A673 (cell line): ENCODE data around the gene STPG4. TPM values are rescaled to one million over a fixed set of nuclear protein-coding genes. Genes with fewer than 3 reads are reported as not detected.

ENCODE experiments used
- BruUV-seq: library from RNA; stranded (reverse); fragments of 400-500 nt; replicated peaks from 2 replicates; lab custom pipeline; 2021; lab: Mats Ljungman, UMichigan
- CTCF ChIA-PET: fragments of 300-600 bp; sonication (Branson Sonifier 250); formaldehyde crosslinking; loops from one replicate; lab custom pipeline; 2022; ENCODE audit warnings: antibody characterized with exemption; lab: Charles Lee
- POLR2A ChIA-PET: fragments of 300-600 bp; sonication (Branson Sonifier 250); formaldehyde crosslinking; loops from one replicate; lab custom pipeline; 2022; ENCODE audit warnings: antibody characterized with exemption; ENCODE audit not compliant: low non-redundant PET; lab: Charles Lee
- DNase-seq: peaks from one replicate; pipeline ENCODE4 v3.0.0-alpha.2; 2015; ENCODE audit warnings: low spot score
- H3K27ac ChIP-seq: fragments of 200-600 bp; sonication (generic); 2 replicates; pipeline ENCODE4 v1.5.1; 2016; ENCODE audit warnings: mixed run types, low read depth, mild to moderate bottlenecking, mixed read lengths, antibody characterized with exemption, low read length; ENCODE audit not compliant: poor library complexity, severe bottlenecking
- H3K27me3 ChIP-seq: fragments of 200-600 bp; sonication (generic); replicated peaks from 2 replicates; pipeline ENCODE4 v1.6.1; 2017; ENCODE audit warnings: mixed run types, low read depth, mild to moderate bottlenecking, mixed read lengths, antibody characterized with exemption, low read length; ENCODE audit not compliant: insufficient read depth, poor library complexity
- H3K36me3 ChIP-seq: fragments of 200-600 bp; sonication (generic); 2 replicates; pipeline ENCODE4 v1.6.1; 2016; ENCODE audit warnings: mixed run types, mild to moderate bottlenecking, mixed read lengths, antibody characterized with exemption, low read length; ENCODE audit not compliant: insufficient read depth, poor library complexity, severe bottlenecking
- H3K4me1 ChIP-seq: fragments of 200-600 bp; sonication (generic); 2 replicates; pipeline ENCODE4 v1.6.1; 2017; ENCODE audit warnings: mixed run types, mild to moderate bottlenecking, mixed read lengths, antibody characterized with exemption, low read length; ENCODE audit not compliant: insufficient read depth, poor library complexity, severe bottlenecking
- H3K4me3 ChIP-seq: fragments of 200-600 bp; sonication (generic); 2 replicates; pipeline ENCODE4 v1.5.1; 2016; ENCODE audit warnings: low read depth, mixed run types, mild to moderate bottlenecking, mixed read lengths, low read length; ENCODE audit not compliant: poor library complexity, severe bottlenecking
- H3K9me3 ChIP-seq: fragments of 200-600 bp; sonication (generic); 2 replicates; pipeline ENCODE4 v1.6.1; 2016; ENCODE audit warnings: mixed run types, low read depth, mild to moderate bottlenecking, mixed read lengths, antibody characterized with exemption, low read length; ENCODE audit not compliant: poor library complexity, severe bottlenecking
- CTCF ChIP-seq: fragments of 300-800, 200-600 bp; sonication (generic); conservative IDR thresholded peaks from 2 replicates; pipeline ENCODE4 v1.5.1; 2017; ENCODE audit warnings: low read depth, mild to moderate bottlenecking, antibody characterized with exemption, low read length, moderate library complexity, mixed read lengths
- EZH2 ChIP-seq: fragments of 200-600 bp; sonication (generic); IDR thresholded peaks from 2 replicates; pipeline ENCODE4 v1.6.1; 2017; ENCODE audit warnings: borderline replicate concordance, low read depth, mild to moderate bottlenecking, mixed read lengths, antibody characterized with exemption, low read length; ENCODE audit not compliant: poor library complexity, severe bottlenecking
- intact Hi-C: fragments of 100-400 bp; cut with micrococcal nuclease; formaldehyde crosslinking; loops from one replicate; pipeline ENCODE4 v1.10.0; 2022; ENCODE audit not compliant: unreplicated experiment
- total RNA-seq: library from RNA; stranded (reverse); gene quantifications from 2 replicates; pipeline ENCODE4 v1.2.3, GENCODE V29; 2021

STPG4 gene
- total RNA-seq, 1 experiment from 2014 or later: 0.75 TPM

GRCh38 chr2:47086054-47086471 is 69.0 kb downstream of the STPG4 start:
- no peaks in the 10 kb centered on the region for H3K9me3 ChIP-seq
- H3K4me3 ChIP-seq: no peak overlapping the region
- POLR2A ChIA-PET: interaction anchor here (0.6 kb wide), 1 partner anchor 431 kb away, joined by 3 read pairs; no protein-coding TSS in a partner anchor
- intact Hi-C loops: no loop called here
- H3K27me3 ChIP-seq: no peaks in the 10 kb centered on the region
- no peaks in the 10 kb centered on the region for H3K36me3 ChIP-seq
- H3K27ac ChIP-seq: no peak overlapping the region
- no TSS peak for BruUV-seq
- DNase-seq: no peak
- H3K4me1 ChIP-seq: no peaks in the 10 kb centered on the region
- no peak for TF ChIP-seq CTCF
- CTCF ChIA-PET: no interaction called here

- intact Hi-C loops: no loop called here
- TF ChIP-seq CTCF: no peak
- no peak for TF ChIP-seq EZH2
- no peaks in the 10 kb centered on the region for H3K4me1 ChIP-seq
- no TSS peak for BruUV-seq
- no peak overlapping the region for H3K27ac ChIP-seq
- H3K9me3 ChIP-seq: no peaks in the 10 kb centered on the region
- DNase-seq: no peak
- H3K27me3 ChIP-seq: no peaks in the 10 kb centered on the region
- ChIA-PET CTCF (no interaction called here), POLR2A (no interaction called here)
- no peak overlapping the region for H3K4me3 ChIP-seq
- no peaks in the 10 kb centered on the region for H3K36me3 ChIP-seq
These were observed 71.0 kb downstream of the STPG4 start for GRCh38 chr2:47083886-47084687.

- CTCF ChIA-PET: no interaction called here
These were observed 71.6 kb downstream of the STPG4 start for GRCh38 chr2:47083485-47083884.

More at GRCh38 chr2:47083485-47083884, 71.6 kb downstream of the STPG4 start:
- Histone ChIP-seq H3K4me1 (no peaks in the 10 kb centered on the region), H3K27ac (no peak overlapping the region), H3K9me3 (no peaks in the 10 kb centered on the region), H3K27me3 (no peaks in the 10 kb centered on the region), H3K4me3 (no peak overlapping the region), H3K36me3 (no peaks in the 10 kb centered on the region)
- BruUV-seq: no TSS peak
- intact Hi-C loops: no loop called here
- POLR2A ChIA-PET: no interaction called here
- no peak for TF ChIP-seq CTCF
- no peak for TF ChIP-seq EZH2
- no peak for DNase-seq
